Measurements from ENCODE around the gene ARAP1. TPM values are rescaled to one million over a fixed set of nuclear protein-coding genes. Genes with fewer than 3 reads are reported as not detected.

ARAP1 gene
- total RNA-seq, 1 experiment from 2014 or later, result 53.0 TPM

DNA sequence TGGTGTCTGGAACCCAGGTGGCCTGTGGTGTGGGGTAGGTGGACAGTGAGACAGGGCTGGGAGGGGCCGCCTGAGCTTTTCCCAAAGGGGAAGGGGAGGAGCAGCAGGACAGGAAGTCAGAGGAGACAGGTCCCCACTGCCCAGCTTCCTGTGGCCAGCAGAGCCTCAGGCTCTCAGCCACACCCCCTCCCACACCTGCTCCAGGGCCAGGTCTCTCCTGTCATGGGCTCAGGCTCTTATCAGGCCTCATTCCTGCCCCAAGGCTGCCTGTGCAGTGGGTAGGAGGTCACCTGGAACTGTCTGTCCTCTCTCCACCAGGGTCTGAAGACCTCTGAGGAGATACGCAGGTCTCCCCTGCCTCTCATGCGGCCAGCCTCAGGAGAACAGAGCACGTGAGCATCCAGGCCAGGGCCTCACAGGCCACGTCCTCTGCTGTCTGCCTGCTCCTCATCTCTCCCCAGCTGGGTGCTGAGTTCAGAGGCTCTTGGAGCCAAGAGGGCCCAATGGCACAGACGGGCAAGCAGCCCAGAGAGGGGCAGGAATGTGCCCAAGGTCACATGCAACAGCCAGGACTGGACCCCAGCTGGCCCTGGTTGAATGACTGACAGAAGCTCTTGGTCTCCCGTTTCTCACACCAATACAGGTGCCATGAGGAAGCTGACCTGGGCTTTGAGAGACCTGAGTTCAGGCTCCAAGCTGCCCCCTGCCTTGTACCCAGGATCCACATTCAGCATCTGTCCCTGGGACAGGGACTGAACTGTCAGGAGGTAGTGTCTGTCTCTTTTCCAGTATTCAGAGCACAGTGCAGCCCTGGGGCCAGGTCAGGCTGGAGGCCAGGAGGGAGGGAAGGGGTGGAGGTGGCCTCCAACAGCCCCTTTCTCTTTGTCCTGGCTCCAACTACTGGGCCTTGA lies 24.9 kb upstream of the ARAP1 start:
- CTCF ChIA-PET, result interaction anchor here (0.6 to 1.0 kb wide), 2 partner anchors 17 to 468 kb away, joined by 3 to 5 read pairs; partner anchors contain the start of gene STARD10
- Mint-ChIP-seq H3K9me3 (ENCODE audit: low read depth, unreplicated experiment) (no peaks in the 10 kb centered on the region), H3K4me1 (ENCODE audit: low read depth, unreplicated experiment) (peaks cover 31% of the 10 kb centered on the region), H3K36me3 (ENCODE audit: insufficient read depth, unreplicated experiment) (peaks cover 32% of the 10 kb centered on the region), H3K4me3 (ENCODE audit: low read depth, unreplicated experiment) (no peak overlapping the region), H3K27ac (ENCODE audit: unreplicated experiment) (no peak overlapping the region), H3K27me3 (ENCODE audit: unreplicated experiment) (no peaks in the 10 kb centered on the region)
- TF ChIP-seq, protein P1, sequence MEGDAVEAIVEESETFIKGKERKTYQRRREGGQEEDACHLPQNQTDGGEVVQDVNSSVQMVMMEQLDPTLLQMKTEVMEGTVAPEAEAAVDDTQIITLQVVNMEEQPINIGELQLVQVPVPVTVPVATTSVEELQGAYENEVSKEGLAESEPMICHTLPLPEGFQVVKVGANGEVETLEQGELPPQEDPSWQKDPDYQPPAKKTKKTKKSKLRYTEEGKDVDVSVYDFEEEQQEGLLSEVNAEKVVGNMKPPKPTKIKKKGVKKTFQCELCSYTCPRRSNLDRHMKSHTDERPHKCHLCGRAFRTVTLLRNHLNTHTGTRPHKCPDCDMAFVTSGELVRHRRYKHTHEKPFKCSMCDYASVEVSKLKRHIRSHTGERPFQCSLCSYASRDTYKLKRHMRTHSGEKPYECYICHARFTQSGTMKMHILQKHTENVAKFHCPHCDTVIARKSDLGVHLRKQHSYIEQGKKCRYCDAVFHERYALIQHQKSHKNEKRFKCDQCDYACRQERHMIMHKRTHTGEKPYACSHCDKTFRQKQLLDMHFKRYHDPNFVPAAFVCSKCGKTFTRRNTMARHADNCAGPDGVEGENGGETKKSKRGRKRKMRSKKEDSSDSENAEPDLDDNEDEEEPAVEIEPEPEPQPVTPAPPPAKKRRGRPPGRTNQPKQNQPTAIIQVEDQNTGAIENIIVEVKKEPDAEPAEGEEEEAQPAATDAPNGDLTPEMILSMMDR (IDR thresholded peaks at IDR 0.05; ENCODE audit: unreplicated experiment), result no peak
- DNase-seq, result no peak
- no TSS peak for BruUV-seq (replicated peaks)
- intact Hi-C loops (cut with micrococcal nuclease; ENCODE audit: unreplicated experiment), result no loop called here

DNA sequence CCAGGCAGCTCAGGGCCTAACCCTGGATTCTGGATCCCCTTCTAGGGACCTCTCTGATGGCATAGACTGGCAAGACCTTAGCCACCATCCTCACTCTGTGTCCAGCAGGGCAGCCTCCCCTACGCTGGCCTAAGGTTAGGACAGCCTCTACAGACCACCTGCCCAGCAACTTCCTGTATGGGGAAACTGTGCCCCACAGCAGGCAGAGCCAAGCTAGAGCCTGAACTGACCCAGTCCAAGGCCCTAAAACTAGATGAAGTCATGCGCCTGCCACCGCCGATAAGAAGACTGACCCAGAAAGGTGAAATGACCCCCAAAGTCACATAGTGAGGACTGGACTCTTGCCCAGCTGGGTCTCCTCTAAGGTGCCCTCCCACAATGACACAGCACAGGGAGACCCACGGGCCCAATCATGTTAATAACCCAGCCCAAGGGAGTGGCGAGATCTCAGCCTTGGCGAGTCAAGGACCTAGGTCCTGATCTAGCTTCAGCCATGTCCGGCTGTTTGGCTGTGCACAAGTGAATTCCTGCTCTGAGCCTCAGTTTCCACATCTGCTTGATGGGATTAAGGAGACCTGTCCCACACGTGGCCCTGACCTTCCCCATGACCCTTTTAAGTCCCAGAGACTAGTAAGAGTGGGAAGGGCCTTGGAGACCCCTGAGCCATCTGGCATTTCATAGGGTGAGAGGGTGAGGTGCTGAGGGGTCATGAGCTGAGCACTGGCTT lies 24.1 kb upstream of the ARAP1 start:
- no peak for DNase-seq
- intact Hi-C loops (cut with micrococcal nuclease; ENCODE audit: unreplicated experiment), result no loop called here
- H3K36me3 Mint-ChIP-seq (ENCODE audit: insufficient read depth, unreplicated experiment), result peaks cover 27% of the 10 kb centered on the region
- CTCF ChIA-PET, result interaction anchor here (0.6 kb wide), 1 partner anchor 468 kb away, joined by 5 read pairs; no protein-coding TSS in a partner anchor
- no peak overlapping the region for H3K27ac Mint-ChIP-seq (ENCODE audit: unreplicated experiment)
- no peak overlapping the region for H3K4me3 Mint-ChIP-seq (ENCODE audit: low read depth, unreplicated experiment)
- BruUV-seq (replicated peaks), result no TSS peak
- H3K4me1 Mint-ChIP-seq (ENCODE audit: low read depth, unreplicated experiment), result peaks cover 27% of the 10 kb centered on the region
- TF ChIP-seq, protein P1 (IDR thresholded peaks at IDR 0.05; ENCODE audit: unreplicated experiment), result no peak
- no peaks in the 10 kb centered on the region for H3K9me3 Mint-ChIP-seq (ENCODE audit: low read depth, unreplicated experiment)
- no peaks in the 10 kb centered on the region for H3K27me3 Mint-ChIP-seq (ENCODE audit: unreplicated experiment)

DNA sequence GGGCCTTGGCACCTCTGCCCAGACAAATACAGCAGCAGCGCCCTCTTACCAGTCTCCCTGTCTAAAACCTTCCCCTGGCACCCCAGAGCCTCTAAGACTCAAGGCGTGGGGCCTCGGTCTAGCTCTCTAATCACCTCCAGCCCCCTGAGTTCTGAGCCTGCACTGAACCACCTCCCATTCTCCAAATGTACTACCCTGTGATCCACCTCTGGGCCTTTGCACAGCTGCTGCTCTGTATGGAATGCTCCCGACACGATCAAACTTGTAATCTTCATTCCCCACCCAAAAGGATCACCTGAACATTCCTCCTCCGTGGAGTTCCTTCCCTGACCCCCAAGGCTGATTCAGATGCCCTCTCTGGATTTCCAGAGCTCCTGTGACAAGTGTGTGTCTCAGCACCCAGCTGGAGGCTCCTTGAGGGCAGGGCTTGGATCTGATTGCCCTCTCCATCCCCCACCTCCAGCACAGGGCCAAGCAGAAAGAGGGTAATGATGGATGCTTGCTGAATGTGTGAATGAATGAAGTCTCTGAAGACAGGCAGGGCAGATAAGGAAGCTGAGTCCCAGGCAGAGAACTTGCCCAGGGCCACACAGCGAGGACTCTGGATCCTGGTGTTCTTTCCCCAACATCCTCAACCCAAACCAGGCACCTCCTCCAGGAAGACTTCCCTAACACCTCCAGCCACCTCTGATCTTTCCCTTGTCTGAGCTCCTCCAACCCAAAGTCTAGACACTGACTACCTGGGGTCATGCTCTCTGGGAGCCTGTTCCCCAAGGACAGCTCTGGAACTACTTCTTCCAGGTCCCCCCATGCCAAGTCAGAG lies 23.3 kb upstream of the ARAP1 start:
- Mint-ChIP-seq H3K27ac (ENCODE audit: unreplicated experiment) (no peak overlapping the region), H3K27me3 (ENCODE audit: unreplicated experiment) (no peaks in the 10 kb centered on the region)
- CTCF ChIA-PET, result no interaction called here

More for the DNA sequence above, 23.3 kb upstream of the ARAP1 start:
- TF ChIP-seq, protein P1 (IDR thresholded peaks at IDR 0.05; ENCODE audit: unreplicated experiment), result no peak
- Mint-ChIP-seq H3K4me3 (ENCODE audit: low read depth, unreplicated experiment) (no peak overlapping the region), H3K4me1 (ENCODE audit: low read depth, unreplicated experiment) (peaks cover 27% of the 10 kb centered on the region), H3K36me3 (ENCODE audit: insufficient read depth, unreplicated experiment) (peaks cover 19% of the 10 kb centered on the region), H3K9me3 (ENCODE audit: low read depth, unreplicated experiment) (no peaks in the 10 kb centered on the region)
- no TSS peak for BruUV-seq (replicated peaks)
- intact Hi-C loops (cut with micrococcal nuclease; ENCODE audit: unreplicated experiment), result no loop called here
- DNase-seq, result no peak
